Activated CD8-positive, alpha-beta memory T cell treated with anti-CD3 and anti-CD28 coated beads, Interleukin-2, amount 50 U/mL, for 1 hour (primary cell): ENCODE results near the gene DAPK2.

Source experiments
- DNase-seq: peaks from one replicate; pipeline ENCODE4 v3.0.0-alpha.2; 2020; ENCODE audit errors: extremely low read depth

The DAPK2 gene

DNA sequence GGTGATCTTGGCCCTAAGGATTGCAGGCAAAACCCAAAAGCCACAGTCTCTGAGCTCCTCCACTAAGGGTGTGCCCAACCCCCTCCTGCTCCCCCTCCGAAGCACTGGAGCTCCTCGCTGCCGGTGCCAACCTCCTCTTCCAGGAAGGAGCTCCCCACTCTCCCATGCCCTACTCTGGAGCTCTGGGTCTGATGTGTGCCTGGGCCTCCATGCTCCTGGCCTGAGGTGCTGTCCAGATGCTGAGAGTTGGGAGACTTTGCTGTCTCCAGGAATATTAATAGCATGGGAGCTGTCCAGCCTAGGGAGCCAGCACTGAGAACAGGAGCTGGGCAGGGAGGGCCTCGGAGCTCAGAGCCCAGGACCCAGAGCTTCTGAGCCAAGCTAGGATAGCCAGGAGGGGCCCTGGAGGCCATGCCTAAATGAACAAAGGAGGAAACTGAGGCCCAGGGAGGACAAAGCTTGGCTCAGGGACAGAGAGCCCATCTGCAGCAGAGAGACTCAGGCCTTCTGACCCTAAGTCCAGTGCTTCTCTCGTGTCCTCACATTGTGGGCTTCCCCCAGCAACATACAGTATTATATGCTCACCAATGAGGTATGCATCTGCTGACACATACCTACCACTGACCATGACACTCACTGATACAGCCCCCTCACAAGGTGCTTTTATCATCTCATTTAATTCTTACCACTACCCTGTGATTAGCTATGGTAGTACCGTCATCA, 175.6 kb downstream of the DAPK2 start:
- no peak for DNase-seq

DNA sequence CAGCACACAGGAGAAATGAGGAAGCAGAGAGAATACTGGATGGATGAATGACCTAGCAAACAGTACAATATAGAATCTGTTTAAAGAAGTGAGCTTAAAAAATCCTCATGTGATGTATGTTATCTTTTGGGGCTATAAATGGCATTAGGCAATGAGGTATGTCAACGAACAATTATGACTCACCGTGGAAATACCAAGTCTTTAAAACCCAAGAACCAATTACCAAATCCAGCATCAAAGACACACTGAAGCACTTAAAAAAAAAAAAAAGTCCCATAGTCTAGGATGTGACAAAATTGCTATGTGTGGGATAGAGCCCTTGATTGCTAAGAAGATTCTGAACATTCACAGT, 176.3 kb downstream of the DAPK2 start:
- DNase-seq = no peak

DNA sequence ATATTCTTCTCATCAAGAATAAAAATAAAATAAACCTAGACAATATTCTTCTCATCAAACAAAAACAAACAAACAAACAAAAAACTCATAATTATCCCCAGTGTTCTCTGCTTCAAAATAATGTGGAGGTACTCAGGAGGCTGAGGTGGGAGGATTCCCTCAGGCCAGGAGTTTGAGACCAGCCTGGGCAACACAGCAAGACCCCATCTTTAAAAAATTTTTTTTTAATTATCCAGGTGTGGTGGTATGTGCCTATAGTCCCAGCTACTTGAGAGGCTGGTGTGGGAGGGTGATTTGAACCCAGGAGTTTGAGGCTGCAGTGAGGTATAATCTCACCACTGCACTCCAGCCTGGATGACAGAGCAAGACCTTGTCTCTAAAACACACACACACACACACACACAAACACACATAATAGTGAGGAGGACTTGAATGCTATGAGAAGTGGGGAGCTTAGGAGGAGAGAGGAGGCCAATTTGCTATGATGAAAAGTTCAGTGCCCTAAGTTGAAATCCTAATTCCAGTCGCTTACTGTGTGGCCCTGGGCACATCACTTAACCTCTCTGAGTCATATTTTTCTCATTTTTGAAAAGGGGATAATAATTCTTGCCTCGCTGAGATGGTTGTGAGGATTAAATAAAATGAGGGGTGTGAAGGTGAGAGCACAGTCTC, 176.8 kb downstream of the DAPK2 start:
- no peak for DNase-seq

GRCh38 chr15:63864186-63864585, 182.1 kb downstream of the DAPK2 start:
- no peak for DNase-seq

DNA sequence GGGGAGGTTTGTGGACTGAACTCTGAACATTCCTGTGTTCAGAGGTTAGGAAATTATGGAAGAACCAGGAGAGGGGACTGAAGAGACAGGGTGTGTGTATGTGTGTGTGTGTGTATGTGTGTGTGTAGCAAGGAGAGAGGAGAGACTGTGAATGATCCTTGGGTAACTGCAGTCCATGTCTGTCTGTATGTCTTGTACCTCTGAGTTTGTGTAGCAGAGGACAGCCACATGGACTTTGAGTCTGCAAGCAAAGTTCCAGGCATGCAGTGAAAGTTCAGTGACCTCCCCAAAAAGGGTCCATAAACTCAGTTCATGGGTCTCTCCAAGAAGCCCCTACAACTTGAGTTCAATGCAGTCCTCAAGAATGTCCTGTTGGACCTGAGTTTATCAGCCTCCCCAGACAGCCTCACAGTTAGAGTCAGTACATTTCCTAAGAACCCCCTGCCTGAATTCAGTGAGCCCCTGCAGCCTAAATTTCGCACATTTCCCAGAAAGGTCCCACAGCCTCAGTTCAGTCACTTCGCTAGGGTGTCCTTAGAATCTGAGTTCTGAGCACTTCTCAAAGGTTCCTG, 184.3 kb downstream of the DAPK2 start:
- DNase-seq = no peak

DNA sequence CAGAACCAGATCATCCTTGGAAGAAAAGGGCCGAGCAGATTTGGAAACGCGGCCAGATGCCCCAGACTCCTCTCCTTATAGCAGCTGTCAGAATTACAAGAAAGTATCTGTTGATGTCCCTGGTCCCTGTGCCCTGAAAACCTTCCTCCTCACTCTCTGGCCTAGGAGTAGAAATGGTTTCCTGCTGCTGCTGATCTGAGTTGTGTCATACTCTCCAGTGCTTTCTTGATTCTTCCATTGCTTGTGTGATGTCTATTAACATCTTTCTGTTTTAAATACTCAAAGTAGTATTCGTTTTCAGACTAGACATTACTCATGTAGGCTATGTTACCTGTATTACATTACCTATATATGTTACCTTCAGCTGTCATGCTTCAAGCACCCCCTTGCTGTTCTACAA, 185.7 kb downstream of the DAPK2 start:
- DNase-seq = no peak

- DNase-seq = peak; percentile 23
These were observed 186.1 kb downstream of the DAPK2 start for GRCh38 chr15:63860155-63860554.

DNA sequence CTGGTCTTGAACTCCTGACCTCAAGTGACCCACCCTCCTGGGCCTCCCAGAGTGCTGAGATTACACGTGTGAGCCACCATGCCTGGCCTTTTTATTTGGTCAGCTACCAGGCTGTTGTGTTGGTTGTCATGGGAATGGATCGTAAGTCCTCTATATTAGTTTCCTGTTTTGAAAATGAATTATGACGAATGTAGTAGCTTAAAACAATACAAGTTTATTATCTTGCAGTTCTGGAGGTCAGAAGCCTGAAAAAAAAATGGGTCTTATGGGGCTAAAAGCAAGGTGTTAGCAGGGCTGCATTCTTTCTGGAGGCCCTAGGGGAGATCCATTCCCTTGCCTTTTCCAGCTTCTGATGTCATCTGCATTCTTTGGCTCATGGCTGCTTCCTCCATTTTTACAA, 187.4 kb downstream of the DAPK2 start:
- DNase-seq = no peak

- no peak for DNase-seq
These were observed 187.8 kb downstream of the DAPK2 start for GRCh38 chr15:63858448-63858847.

DNA sequence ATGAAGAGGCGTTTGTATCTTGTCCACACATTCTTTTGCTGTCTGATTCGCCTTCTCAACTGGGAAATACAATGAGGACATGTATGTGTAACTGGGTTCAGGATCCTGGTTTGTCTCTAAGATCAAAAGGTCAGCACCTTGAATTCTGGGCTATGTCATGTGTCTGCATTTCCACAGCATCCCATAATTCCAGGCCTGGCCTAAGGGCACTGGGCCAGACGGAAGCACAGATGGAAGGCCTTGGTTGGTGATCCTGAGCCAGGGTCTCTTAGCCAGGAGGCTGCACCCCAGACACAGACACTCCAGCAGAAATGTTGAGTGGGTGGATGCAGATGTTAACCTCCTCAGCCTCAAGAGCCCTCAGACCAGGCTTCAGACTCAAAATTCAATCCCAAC, 188.8 kb downstream of the DAPK2 start:
- no peak for DNase-seq
